HepG2 (cell line): ENCODE data around the gene TLN1. TPM values are rescaled to one million over a fixed set of nuclear protein-coding genes. Genes with fewer than 3 reads are reported as not detected.
A peak's percentile ranks its signal among the peaks of the same experiment; 100 is the strongest.

Experiments used
- AKAP8 ChIP-seq: sonication (generic); formaldehyde crosslinking; IDR thresholded peaks from 2 replicates; pipeline ENCODE4 v1.5.1; 2020; ENCODE audit warnings: mild to moderate bottlenecking, missing genetic modification reagents
- AKNA ChIP-seq: sonication (generic); formaldehyde crosslinking; IDR thresholded peaks from 2 replicates; pipeline ENCODE4 v1.4.0; 2020; ENCODE audit warnings: missing genetic modification reagents, borderline replicate concordance
- BCL6 ChIP-seq: IDR thresholded peaks from 2 replicates; pipeline ENCODE4 v1.6.1; 2016; ENCODE audit warnings: missing genetic modification reagents, missing compliant biosample characterization
- FOXC1 ChIP-seq: sonication (generic); formaldehyde crosslinking; IDR thresholded peaks from 2 replicates; pipeline ENCODE4 v1.8.0; 2022; ENCODE audit warnings: mild to moderate bottlenecking, missing genetic modification reagents, borderline replicate concordance
- HNF4G ChIP-seq, 2 experiments: sonication (generic) in 1 of 2; formaldehyde crosslinking in 1 of 2; IDR thresholded peaks; 2 replicates each; pipeline versions ENCODE4 v1.4.0 to v1.6.1; 2011 to 2020; ENCODE audit warnings: borderline replicate concordance in 2 of 2, low read depth in 2 of 2, mild to moderate bottlenecking in 2 of 2, low read length in 1 of 2, missing genetic modification reagents in 1 of 2, moderate library complexity in 1 of 2
- HNRNPK ChIP-seq: fragments of 200-400 bp; formaldehyde crosslinking; IDR thresholded peaks from 2 replicates; pipeline ENCODE4 v1.6.1; 2018; ENCODE audit warnings: low read length, low read depth, moderate library complexity, mild to moderate bottlenecking; ENCODE audit not compliant: poor library complexity, severe bottlenecking
- KAT7 ChIP-seq: IDR thresholded peaks from 2 replicates; pipeline ENCODE4 v1.6.1; 2018; ENCODE audit warnings: borderline replicate concordance, missing compliant biosample characterization
- MXI1 ChIP-seq: IDR thresholded peaks from 3 replicates; pipeline ENCODE4 v1.6.1; 2012; ENCODE audit warnings: low read depth, low read length, inconsistent platforms, borderline replicate concordance
- RBFOX2 ChIP-seq: fragments of 200-400 bp; formaldehyde crosslinking; IDR thresholded peaks from 2 replicates; pipeline ENCODE4 v1.6.1; 2017; ENCODE audit warnings: low read depth, mild to moderate bottlenecking, low read length
- SMAD1 ChIP-seq: sonication (generic); formaldehyde crosslinking; IDR thresholded peaks from 2 replicates; pipeline ENCODE4 v1.4.0; 2020; ENCODE audit warnings: missing genetic modification reagents, low read depth, mild to moderate bottlenecking, borderline replicate concordance
- SNAI1 ChIP-seq: sonication (generic); formaldehyde crosslinking; IDR thresholded peaks from 2 replicates; pipeline ENCODE4 v1.5.0; 2020; ENCODE audit warnings: mild to moderate bottlenecking, missing genetic modification reagents, borderline replicate concordance
- ZBTB3 ChIP-seq: sonication (generic); formaldehyde crosslinking; IDR thresholded peaks from 2 replicates; pipeline ENCODE4 v1.4.0; 2020; ENCODE audit warnings: low read depth, mild to moderate bottlenecking, moderate library complexity, missing genetic modification reagents, borderline replicate concordance
- ZBTB37 ChIP-seq: sonication (generic); formaldehyde crosslinking; IDR thresholded peaks from 2 replicates; pipeline ENCODE4 v1.4.0; 2020; ENCODE audit warnings: mild to moderate bottlenecking, missing genetic modification reagents
- ZBTB7A ChIP-seq: sonication (generic); formaldehyde crosslinking; IDR thresholded peaks from 2 replicates; pipeline ENCODE4 v1.8.0; 2022; ENCODE audit warnings: mild to moderate bottlenecking, missing genetic modification reagents
- ZFP62 ChIP-seq: sonication (generic); formaldehyde crosslinking; IDR thresholded peaks from 2 replicates; pipeline ENCODE4 v1.4.0; 2020; ENCODE audit warnings: missing genetic modification reagents
- ZNF263 ChIP-seq: sonication (generic); formaldehyde crosslinking; IDR thresholded peaks from 2 replicates; pipeline ENCODE4 v1.4.0; 2020; ENCODE audit warnings: missing genetic modification reagents
- ZNF468 ChIP-seq: sonication (generic); formaldehyde crosslinking; IDR thresholded peaks from 2 replicates; pipeline ENCODE4 v1.8.0; 2022; ENCODE audit warnings: mild to moderate bottlenecking, moderate library complexity, missing genetic modification reagents
- ZNF800 ChIP-seq: sonication (generic); formaldehyde crosslinking; IDR thresholded peaks from 2 replicates; pipeline ENCODE4 v1.4.0; 2020; ENCODE audit warnings: missing genetic modification reagents
- polyA plus RNA-seq, 8 experiments: library from polyadenylated mRNA; depleted of rRNA in 3 of 8; stranded (reverse) in 7 of 8; unstranded in 1 of 8; fragments of >200 nt; fragmentation: Illumina TruSeq in 4 of 8; extraction: Trizol in 4 of 8; gene quantifications; 2 replicates each; pipeline versions ENCODE4 v1.2.1 to v1.2.3, GENCODE V29; 2011 to 2016; ENCODE audit warnings: low read depth in 4 of 8, missing spikeins in 1 of 8, mixed read lengths in 1 of 8; ENCODE audit not compliant: insufficient read depth in 1 of 8
- total RNA-seq, 5 experiments: library from RNA; depleted of rRNA; stranded (reverse); fragments of >200 nt; fragmentation: Illumina TruSeq; extraction: Trizol; gene quantifications; 2 replicates each; pipeline ENCODE4 v1.2.3, GENCODE V29; 2016; ENCODE audit warnings: low read depth in 1 of 5
- TF ChIP-seq, protein P1 (sequence below): sonication (generic); formaldehyde crosslinking; conservative IDR thresholded peaks from 2 replicates; pipeline ENCODE4 v1.4.0; 2020; ENCODE audit warnings: missing genetic modification reagents

Gene TLN1
- total and polyA plus RNA-seq, 2 of the 13 experiments (the other 11 are each of a cell fraction or from before 2014, with no cell fraction given), result 35.2 to 51.8 TPM

DNA sequence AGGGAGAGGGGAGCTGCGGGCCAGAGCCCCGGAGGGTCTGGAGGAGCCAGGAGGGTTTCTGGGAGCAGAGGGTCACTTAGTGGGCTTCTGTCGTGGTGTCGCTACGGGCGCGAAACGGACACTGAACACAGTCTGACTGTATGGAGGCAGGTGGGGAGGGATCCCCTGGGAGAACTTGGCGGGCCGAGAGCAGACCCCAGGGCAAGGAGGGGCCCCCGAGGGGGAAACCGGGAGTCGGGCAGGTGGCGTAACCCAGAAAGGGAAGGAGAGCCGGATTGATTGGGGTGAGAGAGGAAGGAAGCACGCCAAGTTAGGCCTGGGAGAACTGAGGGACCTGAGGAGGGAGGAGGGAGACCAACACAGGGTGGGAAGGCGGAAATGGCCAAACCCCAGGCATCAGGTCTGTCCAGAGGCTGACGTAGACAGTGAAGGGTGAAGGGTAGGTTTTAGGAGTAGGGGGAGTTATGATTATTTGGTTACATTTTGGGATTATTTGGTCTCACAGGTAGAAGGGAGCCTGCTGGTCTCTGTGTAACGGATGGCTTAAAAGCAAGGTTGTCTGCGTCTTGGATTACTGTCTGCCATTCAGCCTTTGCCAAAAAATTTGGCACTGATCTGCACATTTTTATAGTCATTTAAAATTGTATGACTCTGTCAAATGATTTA is 25.4 kb upstream of the TLN1 start (continued):
- TF ChIP-seq ZBTB37 (CRISPR knock-in tag) (peak; percentile 75; the same call in 1 of the 2 replicates), HNF4G (IDR thresholded peaks at IDR 0.05; ENCODE audit: borderline replicate concordance, low read depth, low read length) (no peak), HNF4G (CRISPR knock-in tag; IDR thresholded peaks at IDR 0.05; ENCODE audit: borderline replicate concordance, low read depth) (0 out of 2 replicates have a peak, but pooled peaks have one; percentile 1), ZFP62 (CRISPR knock-in tag) (no peak), KAT7 (no peak), ZNF800 (CRISPR knock-in tag) (0 out of 2 replicates have a peak, but pooled peaks have one; percentile 7), BCL6 (no peak), AKNA (0 out of 2 replicates have a peak, but pooled peaks have one; percentile 44), ZBTB7A (CRISPR knock-in tag) (peak; percentile 10; the same call in 1 of the 2 replicates), ZNF263 (CRISPR knock-in tag) (peak; percentile 94), MXI1 (no peak), HNRNPK (peak; percentile 0), SMAD1 (no peak), FOXC1 (CRISPR knock-in tag) (no peak), RBFOX2 (peak; percentile 12; the same call in 1 of the 2 replicates), AKAP8 (CRISPR knock-in tag) (peak; percentile 79), ZBTB3 (no peak), ZNF468 (no peak), SNAI1 (CRISPR knock-in tag) (0 out of 2 replicates have a peak, but pooled peaks have one; percentile 51)
- TF ChIP-seq, protein P1, sequence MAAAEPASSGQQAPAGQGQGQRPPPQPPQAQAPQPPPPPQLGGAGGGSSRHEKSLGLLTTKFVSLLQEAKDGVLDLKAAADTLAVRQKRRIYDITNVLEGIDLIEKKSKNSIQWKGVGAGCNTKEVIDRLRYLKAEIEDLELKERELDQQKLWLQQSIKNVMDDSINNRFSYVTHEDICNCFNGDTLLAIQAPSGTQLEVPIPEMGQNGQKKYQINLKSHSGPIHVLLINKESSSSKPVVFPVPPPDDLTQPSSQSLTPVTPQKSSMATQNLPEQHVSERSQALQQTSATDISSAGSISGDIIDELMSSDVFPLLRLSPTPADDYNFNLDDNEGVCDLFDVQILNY, result 0 out of 2 replicates have a peak, but pooled peaks have one; percentile 1
